LNCAP (cell line): ENCODE data around the gene TOP1.

Source experiments
- CTCF ChIP-seq: fragments of 450-650 bp; IDR thresholded peaks from 2 replicates; pipeline ENCODE4 v1.5.1; 2017; ENCODE audit warnings: mild to moderate bottlenecking

Gene TOP1

GRCh38 chr20:41048461-41049301 lies 20.1 kb downstream of the TOP1 start:
- TF ChIP-seq CTCF = no peak

GRCh38 chr20:41049451-41049850 lies 20.8 kb downstream of the TOP1 start:
- TF ChIP-seq CTCF = no peak

- TF ChIP-seq CTCF = no peak
Measured at GRCh38 chr20:41050361-41051008, 21.9 kb downstream of the TOP1 start.

- TF ChIP-seq CTCF = no peak
Measured at GRCh38 chr20:41051009-41051825, 22.6 kb downstream of the TOP1 start.

GRCh38 chr20:41052742-41053419 lies 24.3 kb downstream of the TOP1 start:
- TF ChIP-seq CTCF = no peak

- no peak for TF ChIP-seq CTCF
Measured at GRCh38 chr20:41054070-41054846, 25.6 kb downstream of the TOP1 start.
